Choroid plexus epithelial cell (primary cell): ENCODE data around the gene C1QC.

Source experiments
- DNase-seq: peaks from one replicate; pipeline ENCODE4 v3.0.0-alpha.2; 2010; ENCODE audit warnings: low read depth
- H3K4me3 ChIP-seq: 2 replicates; pipeline ENCODE4 v1.5.1; 2011; ENCODE audit warnings: low read depth, mild to moderate bottlenecking, control low read depth, low read length, moderate library complexity
- CTCF ChIP-seq: conservative IDR thresholded peaks from 2 replicates; pipeline ENCODE4 v1.5.1; 2011; ENCODE audit warnings: low read depth, mild to moderate bottlenecking, control low read depth, inconsistent platforms, low read length, moderate library complexity

C1QC gene

GRCh38 chr1:22636353-22636752 lies 7.1 kb upstream of the C1QC start, which contains the start of gene C1QA:
TSS of gene C1QA (plus strand) at chr1:22636628. CDS start at chr1:22637617, 989 bp downstream.
- no peak for TF ChIP-seq CTCF
- no peak for DNase-seq
- H3K4me3 ChIP-seq, result no peak within 1 kb of the TSS

GRCh38 chr1:22636927-22637326 lies 6.5 kb upstream of the C1QC start:
- no peak for DNase-seq
- H3K4me3 ChIP-seq, result no peak overlapping the region
- no peak for TF ChIP-seq CTCF

GRCh38 chr1:22637907-22638445 lies 5.5 kb upstream of the C1QC start:
- no peak for DNase-seq
- TF ChIP-seq CTCF, result no peak
- H3K4me3 ChIP-seq, result no peak overlapping the region

GRCh38 chr1:22638476-22639234 lies 4.8 kb upstream of the C1QC start:
- H3K4me3 ChIP-seq, result no peak overlapping the region
- TF ChIP-seq CTCF, result no peak
- DNase-seq, result no peak

- H3K4me3 ChIP-seq, result no peak overlapping the region
- peak; percentile 35 for TF ChIP-seq CTCF
- DNase-seq, result peak; percentile 74
Measured at GRCh38 chr1:22639286-22639685, 4.1 kb upstream of the C1QC start.

GRCh38 chr1:22641247-22641646 lies 2.2 kb upstream of the C1QC start:
- no peak overlapping the region for H3K4me3 ChIP-seq
- TF ChIP-seq CTCF, result no peak
- no peak for DNase-seq

- peak; percentile 58 for DNase-seq
- peak; percentile 93 for TF ChIP-seq CTCF
- no peak overlapping the region for H3K4me3 ChIP-seq
Measured at GRCh38 chr1:22641906-22642636, 1.4 kb upstream of the C1QC start.
